Endothelial cell (in vitro differentiated cells): Measurements from ENCODE around the gene UBAC2. TPM values are rescaled to one million over a fixed set of nuclear protein-coding genes. Genes with fewer than 3 reads are reported as not detected.
"Not testable (repeated sequence)": the region's sequence is repeated elsewhere in the genome, so short reads cannot be mapped to it uniquely, and the experiment has no call there.

Experiments
- DNase-seq: peaks from one replicate; pipeline ENCODE4 v3.0.0; 2021; ENCODE audit warnings: low spot score
- H3K27ac Mint-ChIP-seq: one replicate; pipeline ENCODE4 v1.8.0; 2021; ENCODE audit warnings: mixed read lengths, inconsistent platforms; ENCODE audit not compliant: unreplicated experiment
- H3K27me3 Mint-ChIP-seq: one replicate; pipeline ENCODE4 v1.8.0; 2021; ENCODE audit warnings: mild to moderate bottlenecking, moderate library complexity, mixed read lengths, inconsistent platforms; ENCODE audit not compliant: unreplicated experiment
- H3K36me3 Mint-ChIP-seq: one replicate; pipeline ENCODE4 v1.8.0; 2021; ENCODE audit warnings: mild to moderate bottlenecking, low read depth, mixed read lengths, inconsistent platforms; ENCODE audit not compliant: unreplicated experiment
- H3K4me1 Mint-ChIP-seq: one replicate; pipeline ENCODE4 v1.8.0; 2021; ENCODE audit warnings: mild to moderate bottlenecking, mixed read lengths, inconsistent platforms; ENCODE audit not compliant: unreplicated experiment
- H3K4me3 Mint-ChIP-seq: one replicate; pipeline ENCODE4 v1.8.0; 2021; ENCODE audit warnings: mild to moderate bottlenecking, mixed read lengths, inconsistent platforms; ENCODE audit not compliant: unreplicated experiment
- H3K9me3 Mint-ChIP-seq: one replicate; pipeline ENCODE4 v1.8.0; 2021; ENCODE audit warnings: mixed read lengths, inconsistent platforms; ENCODE audit not compliant: unreplicated experiment
- total RNA-seq: library from RNA; stranded (reverse); fragmentation: NEBNext Ultra II Directional; extraction: Animal tissue kit (Norgen Biotek cat#: 25700); gene quantifications from one replicate; pipeline ENCODE4 v1.2.1, GENCODE V29; 2021; ENCODE audit not compliant: unreplicated experiment
- TF ChIP-seq, protein P1 (sequence below): fragments of 200-600 bp; sonication (generic); IDR thresholded peaks from one replicate; pipeline ENCODE4 v1.5.0; 2021; ENCODE audit warnings: antibody characterized with exemption; ENCODE audit not compliant: unreplicated experiment

The UBAC2 gene
- total RNA-seq, 1 donor from 2014 or later: 58.6 TPM

DNA sequence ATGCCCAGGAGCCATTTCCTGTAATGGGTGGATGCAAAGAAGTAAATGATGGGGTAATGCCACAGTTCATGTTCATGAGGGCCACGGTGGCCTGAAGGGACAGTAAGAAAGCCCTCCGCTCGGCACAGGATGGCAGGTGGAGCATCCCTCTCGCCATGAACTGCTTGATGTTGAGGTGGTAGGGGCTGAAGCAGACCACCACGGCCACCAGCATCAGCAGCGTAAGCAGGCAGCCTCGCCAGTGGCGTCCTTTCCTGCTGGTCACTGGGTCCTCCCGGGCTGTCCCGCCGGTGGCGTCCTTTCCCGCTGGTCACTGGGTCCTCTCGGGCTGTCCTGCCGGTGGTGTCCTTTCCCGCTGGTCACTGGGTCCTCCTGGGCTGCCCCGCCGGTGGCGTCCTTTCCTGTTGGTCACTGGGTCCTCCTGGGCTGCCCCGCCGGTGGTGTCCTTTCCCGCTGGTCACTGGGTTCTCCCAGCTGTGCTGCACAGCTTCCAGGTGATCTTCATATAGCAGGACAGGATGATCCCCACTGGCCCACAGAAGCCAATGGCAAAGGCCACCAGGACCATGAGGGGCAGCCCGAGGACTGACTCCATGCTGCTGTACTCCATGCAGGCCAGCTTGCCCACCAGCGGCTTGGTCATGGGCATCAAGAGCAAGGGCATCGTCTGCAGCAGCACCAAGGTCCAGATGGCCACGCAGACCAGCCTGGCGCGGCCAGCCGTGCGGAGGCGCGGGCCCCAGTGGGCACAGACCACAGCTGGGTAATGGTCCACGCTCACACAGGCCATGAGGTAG lies 207.4 kb downstream of the UBAC2 start:
- Mint-ChIP-seq H3K27me3 (peaks cover 10% of the 10 kb centered on the region), H3K27ac (no peak overlapping the region), H3K9me3 (no peaks in the 10 kb centered on the region), H3K36me3 (no peaks in the 10 kb centered on the region), H3K4me3 (no peak overlapping the region), H3K4me1 (no peaks in the 10 kb centered on the region)
- no peak for DNase-seq
- TF ChIP-seq, protein P1, sequence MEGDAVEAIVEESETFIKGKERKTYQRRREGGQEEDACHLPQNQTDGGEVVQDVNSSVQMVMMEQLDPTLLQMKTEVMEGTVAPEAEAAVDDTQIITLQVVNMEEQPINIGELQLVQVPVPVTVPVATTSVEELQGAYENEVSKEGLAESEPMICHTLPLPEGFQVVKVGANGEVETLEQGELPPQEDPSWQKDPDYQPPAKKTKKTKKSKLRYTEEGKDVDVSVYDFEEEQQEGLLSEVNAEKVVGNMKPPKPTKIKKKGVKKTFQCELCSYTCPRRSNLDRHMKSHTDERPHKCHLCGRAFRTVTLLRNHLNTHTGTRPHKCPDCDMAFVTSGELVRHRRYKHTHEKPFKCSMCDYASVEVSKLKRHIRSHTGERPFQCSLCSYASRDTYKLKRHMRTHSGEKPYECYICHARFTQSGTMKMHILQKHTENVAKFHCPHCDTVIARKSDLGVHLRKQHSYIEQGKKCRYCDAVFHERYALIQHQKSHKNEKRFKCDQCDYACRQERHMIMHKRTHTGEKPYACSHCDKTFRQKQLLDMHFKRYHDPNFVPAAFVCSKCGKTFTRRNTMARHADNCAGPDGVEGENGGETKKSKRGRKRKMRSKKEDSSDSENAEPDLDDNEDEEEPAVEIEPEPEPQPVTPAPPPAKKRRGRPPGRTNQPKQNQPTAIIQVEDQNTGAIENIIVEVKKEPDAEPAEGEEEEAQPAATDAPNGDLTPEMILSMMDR: no peak

DNA sequence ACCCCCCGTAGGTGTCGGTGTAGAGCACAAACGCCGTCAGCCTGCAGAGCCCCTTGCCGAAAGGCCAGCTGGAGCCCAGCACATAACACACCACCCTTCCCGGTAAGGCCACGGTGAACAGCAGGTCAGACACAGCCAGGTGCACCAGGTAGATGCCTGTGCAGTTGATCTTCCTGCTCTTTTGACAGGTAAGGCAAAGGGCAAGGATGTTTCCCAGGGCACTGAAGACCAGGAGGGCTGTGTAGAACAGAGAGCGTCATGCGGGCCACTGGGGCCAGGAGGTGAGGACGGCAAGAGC lies 208.0 kb downstream of the UBAC2 start:
- Mint-ChIP-seq H3K9me3 (no peaks in the 10 kb centered on the region), H3K36me3 (no peaks in the 10 kb centered on the region)

DNA sequence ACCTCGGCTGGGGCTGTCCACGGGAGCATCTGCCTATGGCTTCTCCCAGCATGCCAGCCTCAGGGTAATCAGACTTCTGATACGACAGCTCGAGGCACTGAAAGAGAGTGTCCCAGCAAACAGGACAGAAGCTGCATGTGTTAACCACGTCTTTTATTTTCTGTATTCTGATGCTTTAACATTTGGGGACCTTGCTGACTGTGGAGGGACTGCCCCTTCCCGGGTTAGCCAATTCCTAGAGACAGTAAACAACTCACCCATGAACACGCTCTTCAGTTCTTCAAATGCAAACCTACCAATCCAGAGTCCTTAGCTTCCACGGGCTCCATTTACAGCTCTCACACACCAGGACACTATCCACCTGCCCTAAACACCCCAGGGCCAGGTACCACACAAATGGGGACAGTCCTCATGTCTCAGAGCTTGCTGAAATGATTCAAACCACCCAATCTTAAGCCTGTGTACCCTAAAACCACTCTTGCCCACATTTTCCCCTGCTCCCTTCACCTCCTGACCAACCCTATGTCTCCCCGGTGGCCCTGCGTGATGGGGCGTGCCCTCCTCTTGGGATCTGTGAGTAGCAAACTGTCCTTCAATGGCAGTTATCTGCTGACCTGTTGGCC lies 208.9 kb downstream of the UBAC2 start:
- not testable (repeated sequence) for H3K4me1 Mint-ChIP-seq, H3K27ac Mint-ChIP-seq, H3K27me3 Mint-ChIP-seq, H3K4me3 Mint-ChIP-seq, H3K9me3 Mint-ChIP-seq, H3K36me3 Mint-ChIP-seq, DNase-seq

More for the DNA sequence above, 208.0 kb downstream of the UBAC2 start:
- Mint-ChIP-seq H3K4me3 (no peak overlapping the region), H3K27ac (no peak overlapping the region), H3K4me1 (no peaks in the 10 kb centered on the region), H3K27me3 (peaks cover 9% of the 10 kb centered on the region)
- TF ChIP-seq, protein P1: no peak
- DNase-seq: no peak

DNA sequence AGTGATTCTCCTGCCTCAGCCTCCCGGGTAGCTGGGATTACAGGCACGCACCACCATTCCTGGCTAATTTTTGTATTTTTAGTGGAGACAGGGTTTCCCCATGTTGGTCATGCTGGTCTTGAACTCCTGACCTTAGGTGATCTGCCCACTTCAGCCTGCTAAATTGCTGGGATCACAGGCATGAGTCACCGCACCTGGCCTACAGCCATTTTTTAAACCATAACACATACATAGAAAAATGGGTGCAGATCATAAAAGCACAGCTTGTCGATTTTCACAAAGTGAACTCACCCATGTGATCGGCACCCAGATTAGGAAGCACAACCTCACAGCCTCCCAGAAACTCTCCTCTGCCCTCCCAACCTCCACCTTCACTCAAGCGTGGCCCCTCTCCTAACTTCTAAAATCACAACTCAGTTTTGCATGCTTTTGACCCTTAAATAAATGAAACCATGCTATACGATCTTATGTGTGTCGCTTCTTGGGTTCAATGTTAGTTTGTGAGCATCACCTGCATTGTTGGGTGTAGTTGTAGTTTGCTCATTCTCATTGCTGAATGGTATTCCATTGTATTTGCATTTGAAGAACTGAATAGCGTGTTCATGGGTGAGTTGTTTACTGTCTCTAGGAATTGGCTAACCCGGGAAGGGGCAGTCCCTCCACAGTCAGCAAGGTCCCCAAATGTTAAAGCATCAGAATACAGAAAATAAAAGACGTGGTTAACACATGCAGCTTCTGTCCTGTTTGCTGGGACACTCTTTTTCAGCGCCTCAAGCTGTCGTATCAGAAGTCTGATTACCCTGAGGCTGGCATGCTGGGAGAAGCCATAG lies 210.2 kb downstream of the UBAC2 start:
- H3K27ac Mint-ChIP-seq, H3K9me3 Mint-ChIP-seq, H3K4me3 Mint-ChIP-seq, DNase-seq, H3K36me3 Mint-ChIP-seq, H3K27me3 Mint-ChIP-seq, H3K4me1 Mint-ChIP-seq: not testable (repeated sequence)

DNA sequence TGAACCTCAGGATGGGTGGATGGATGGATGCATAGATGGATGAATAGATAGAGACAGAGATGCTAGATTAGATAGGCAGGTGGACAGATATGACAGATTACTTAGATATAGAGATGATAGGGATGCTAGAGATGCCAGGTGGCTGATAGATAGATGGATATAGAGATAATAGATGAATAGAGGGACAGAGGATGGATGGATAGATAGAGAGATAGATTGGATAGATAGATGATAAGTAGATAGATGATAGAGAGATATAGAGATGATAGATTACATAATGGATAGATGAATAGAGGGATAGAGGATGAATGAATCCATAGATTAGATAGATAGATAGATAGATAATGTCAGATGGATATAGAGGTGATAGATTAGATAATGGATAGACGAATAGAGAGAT lies 212.2 kb downstream of the UBAC2 start:
- Mint-ChIP-seq H3K4me3 (no peak overlapping the region), H3K27me3 (peaks cover 8% of the 10 kb centered on the region), H3K36me3 (no peaks in the 10 kb centered on the region), H3K9me3 (no peaks in the 10 kb centered on the region), H3K27ac (no peak overlapping the region), H3K4me1 (peaks cover 11% of the 10 kb centered on the region)
- DNase-seq: no peak
- TF ChIP-seq, protein P1: no peak
